Activated CD8-positive, alpha-beta T cell treated with anti-CD3 and anti-CD28 coated beads for 36 hours (primary cell): ENCODE data around the gene FN1. TPM values are rescaled to one million over a fixed set of nuclear protein-coding genes. Genes with fewer than 3 reads are reported as not detected.

Source experiments
- ATAC-seq: fragments of 200-7000 bp; cut with Tn5 transposase; one replicate; pipeline ENCODE4 v1.10.0; 2021; ENCODE audit warnings: mild to moderate bottlenecking, moderate library complexity
- CTCF ChIA-PET: fragments of 350-600 bp; sonication (Branson Sonifier 250); formaldehyde crosslinking; loops from one replicate; lab custom pipeline; 2021; ENCODE audit warnings: antibody characterized with exemption; lab: Charles Lee
- POLR2A ChIA-PET: fragments of 350-600 bp; sonication (Branson Sonifier 250); formaldehyde crosslinking; loops from one replicate; lab custom pipeline; 2021; ENCODE audit warnings: antibody characterized with exemption; lab: Charles Lee
- DNase-seq: peaks from one replicate; pipeline ENCODE4 v3.0.0-alpha.2; 2020
- H3K27ac Mint-ChIP-seq: one replicate; pipeline ENCODE4 v1.8.0; 2021; ENCODE audit warnings: mild to moderate bottlenecking, mixed read lengths
- H3K27me3 Mint-ChIP-seq: one replicate; pipeline ENCODE4 v1.8.0; 2021; ENCODE audit warnings: mixed read lengths
- H3K36me3 Mint-ChIP-seq: one replicate; pipeline ENCODE4 v1.8.0; 2021; ENCODE audit warnings: low read depth, mixed read lengths
- H3K4me1 Mint-ChIP-seq: one replicate; pipeline ENCODE4 v1.8.0; 2021; ENCODE audit warnings: low read depth, mixed read lengths
- H3K4me3 Mint-ChIP-seq: one replicate; pipeline ENCODE4 v1.8.0; 2021; ENCODE audit warnings: mild to moderate bottlenecking, moderate library complexity, mixed read lengths
- H3K9me3 Mint-ChIP-seq: one replicate; pipeline ENCODE4 v1.8.0; 2021; ENCODE audit warnings: mixed read lengths
- CTCF ChIP-seq: fragments of 200-600 bp; IDR thresholded peaks from one replicate; pipeline ENCODE4 v1.8.0; 2022; ENCODE audit warnings: antibody characterized with exemption, mild to moderate bottlenecking
- intact Hi-C: fragments of 100-400 bp; cut with micrococcal nuclease; formaldehyde crosslinking; loops from one replicate; pipeline ENCODE4 v1.10.0; 2022
- total RNA-seq, 2 experiments: library from RNA; stranded (reverse); gene quantifications; one replicate each; pipeline ENCODE4 v1.2.3, GENCODE V29; 2021

The FN1 gene
- total RNA-seq, 2 experiments from 2014 or later: 0.11 TPM; not detected in 1

GRCh38 chr2:215423928-215424540 lies 11.8 kb downstream of the FN1 start:
- DNase-seq: no peak
- no peak for ATAC-seq
- ChIA-PET CTCF (interaction anchor here (1.4 kb wide), 1 partner anchor 10 kb away, joined by 5 read pairs; no protein-coding TSS in a partner anchor), POLR2A (no interaction called here)
- no peak for TF ChIP-seq CTCF
- no peak overlapping the region for H3K27ac Mint-ChIP-seq
- H3K9me3 Mint-ChIP-seq: no peaks in the 10 kb centered on the region
- H3K4me3 Mint-ChIP-seq: no peak overlapping the region
- peaks cover 27% of the 10 kb centered on the region for H3K27me3 Mint-ChIP-seq
- H3K4me1 Mint-ChIP-seq: no peaks in the 10 kb centered on the region
- H3K36me3 Mint-ChIP-seq: no peaks in the 10 kb centered on the region
- intact Hi-C loops: no loop called here

- no peak for TF ChIP-seq CTCF
- H3K27me3 Mint-ChIP-seq: peaks cover 28% of the 10 kb centered on the region
- no peak overlapping the region for H3K4me3 Mint-ChIP-seq
- H3K27ac Mint-ChIP-seq: no peak overlapping the region
- H3K9me3 Mint-ChIP-seq: no peaks in the 10 kb centered on the region
- no peak for ATAC-seq
- ChIA-PET POLR2A (no interaction called here), CTCF (no interaction called here)
- no peak for DNase-seq
- H3K4me1 Mint-ChIP-seq: no peaks in the 10 kb centered on the region
- H3K36me3 Mint-ChIP-seq: no peaks in the 10 kb centered on the region
- intact Hi-C loops: no loop called here
Observed at GRCh38 chr2:215423234-215423633, 12.6 kb downstream of the FN1 start.

GRCh38 chr2:215422676-215423075 lies 13.2 kb downstream of the FN1 start:
- DNase-seq (no peak), ATAC-seq (no peak)
- H3K36me3 Mint-ChIP-seq: no peaks in the 10 kb centered on the region
- no peak overlapping the region for H3K4me3 Mint-ChIP-seq
- H3K4me1 Mint-ChIP-seq: no peaks in the 10 kb centered on the region
- H3K27ac Mint-ChIP-seq: no peak overlapping the region
- H3K9me3 Mint-ChIP-seq: no peaks in the 10 kb centered on the region
- intact Hi-C loops: no loop called here
- POLR2A ChIA-PET: no interaction called here
- CTCF ChIA-PET: interaction anchor here (1.4 kb wide), 1 partner anchor 32 kb away, joined by 3 read pairs; no protein-coding TSS in a partner anchor
- no peak for TF ChIP-seq CTCF
- peaks cover 28% of the 10 kb centered on the region for H3K27me3 Mint-ChIP-seq

- H3K27me3 Mint-ChIP-seq: peaks cover 30% of the 10 kb centered on the region
- POLR2A ChIA-PET: interaction anchor here (0.9 kb wide), 1 partner anchor 11 kb away, joined by 3 read pairs; no protein-coding TSS in a partner anchor
- ATAC-seq: no peak
Observed at GRCh38 chr2:215421859-215422461, 13.9 kb downstream of the FN1 start.

More at GRCh38 chr2:215421859-215422461, 13.9 kb downstream of the FN1 start:
- H3K36me3 Mint-ChIP-seq: no peaks in the 10 kb centered on the region
- no peak for TF ChIP-seq CTCF
- no peak for DNase-seq
- no peaks in the 10 kb centered on the region for H3K9me3 Mint-ChIP-seq
- no peak overlapping the region for H3K4me3 Mint-ChIP-seq
- H3K4me1 Mint-ChIP-seq: no peaks in the 10 kb centered on the region
- no peak overlapping the region for H3K27ac Mint-ChIP-seq
- CTCF ChIA-PET: interaction anchor here (1.4 kb wide), 1 partner anchor 32 kb away, joined by 3 read pairs; no protein-coding TSS in a partner anchor
- intact Hi-C loops: no loop called here
